A375 (cell line): Measurements from ENCODE around the gene NINJ1. TPM values are rescaled to one million over a fixed set of nuclear protein-coding genes. Genes with fewer than 3 reads are reported as not detected.

ENCODE experiments used
- total RNA-seq: library from RNA; depleted of rRNA; stranded (reverse); fragments of >200 nt; shearing (Covaris generic); gene quantifications from 2 replicates; pipeline ENCODE4 v1.2.3, GENCODE V29; 2014; rRNA removed

The NINJ1 gene
- total RNA-seq: 27.5 and 32.4 TPM in 2 replicates

GRCh38 chr9:93134015-93134739, at the start of gene NINJ1:
NINJ1 (minus strand) TSS chr9:93134251; CDS start chr9:93134217, 34 bp downstream.

DNA sequence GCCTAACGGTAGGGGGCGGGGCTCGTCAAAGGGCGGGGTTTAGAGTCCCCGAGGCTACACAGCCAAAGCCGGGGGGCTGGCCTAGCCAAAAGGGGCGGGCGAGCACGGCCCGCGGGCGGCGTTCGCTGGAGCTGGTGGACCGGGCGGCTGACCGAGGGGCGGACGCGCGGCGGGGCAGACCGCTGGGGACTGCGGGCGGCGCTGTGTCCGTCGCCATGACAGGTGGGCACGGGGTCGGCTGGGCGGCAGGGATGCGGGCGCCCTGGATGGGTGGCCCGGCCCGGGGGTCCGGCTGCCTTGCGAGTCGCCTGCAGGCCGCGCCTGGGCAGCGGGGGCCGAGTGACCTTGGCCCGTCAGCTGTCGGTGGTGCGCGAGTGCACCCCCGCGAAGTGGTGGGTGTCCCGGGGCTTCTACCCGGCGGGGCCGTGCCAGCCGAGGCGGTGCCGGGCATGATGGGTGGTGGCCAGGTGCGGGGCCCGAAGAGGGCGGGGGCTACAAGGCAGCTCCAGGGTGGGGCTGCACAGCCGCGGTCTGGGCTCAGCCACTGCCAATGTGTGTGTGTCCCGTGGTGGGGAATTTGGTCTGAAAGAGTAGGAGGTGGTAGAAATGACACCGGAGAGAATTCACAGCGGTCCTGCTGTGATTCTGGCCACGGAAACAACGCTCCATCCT, 37.8 kb downstream of the NINJ1 start, which contains the start of gene CARD19:
Gene CARD19 (plus strand): TSS at position 87 of the 672 bp plus-strand sequence. CDS start 129 bp downstream, at position 216.

Other genes starting within 250 kb of the NINJ1 start
- gene FGD3, start 186.7 kb downstream of the NINJ1 start, total RNA-seq: 0.23 and 0.37 TPM in 2 replicates
- 0.41 and 0.72 TPM in 2 replicates for gene SUSD3, start 75.5 kb downstream of the NINJ1 start, total RNA-seq
- 92.9 and 123 TPM in 2 replicates for gene CARD19, start 38.0 kb downstream of the NINJ1 start, total RNA-seq
- 0.98 and 1.5 TPM in 2 replicates for gene WNK2, start 49.9 kb upstream of the NINJ1 start, total RNA-seq